ENCODE results near the gene HCK.

HCK gene

GRCh38 chr20:32072168-32072750 lies 20.2 kb downstream of the HCK start:
- TF ChIP-seq CTCF (IDR thresholded peaks at IDR 0.05; ENCODE audit: borderline replicate concordance, control extremely low read depth, extremely low read depth, insufficient read depth, missing control alignments) = no peak
- in situ Hi-C loops (cut with MboI; ENCODE audit: low sequenced_read_pairs, unreplicated experiment) = no loop called here
- no peak for DNase-seq (ENCODE audit: low spot score)

GRCh38 chr20:32075534-32075933 lies 23.5 kb downstream of the HCK start:
- DNase-seq (ENCODE audit: low spot score) = no peak
- in situ Hi-C loops (cut with MboI; ENCODE audit: low sequenced_read_pairs, unreplicated experiment) = no loop called here
- no peak for TF ChIP-seq CTCF (IDR thresholded peaks at IDR 0.05; ENCODE audit: borderline replicate concordance, control extremely low read depth, extremely low read depth, insufficient read depth, missing control alignments)

DNA sequence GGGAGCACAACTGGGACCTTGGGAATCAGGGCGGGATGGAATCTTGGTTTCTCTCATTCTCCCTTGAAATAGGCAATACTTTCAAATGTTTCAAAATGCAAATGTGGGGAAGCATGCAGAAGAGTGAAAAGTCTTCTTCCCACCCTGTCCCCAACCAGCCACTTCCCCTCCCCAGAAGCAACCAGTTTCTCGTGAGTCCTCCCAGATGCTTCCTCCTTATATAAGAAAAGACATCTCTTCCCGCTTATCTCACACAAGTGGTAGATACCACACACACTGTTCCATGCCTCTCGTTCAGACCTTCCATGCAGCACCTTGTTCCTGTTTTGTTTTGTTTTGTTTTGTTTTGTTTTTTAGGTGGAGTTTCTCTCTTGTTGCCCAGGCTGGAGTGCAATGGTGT lies 25.1 kb downstream of the HCK start:
- in situ Hi-C loops (cut with MboI; ENCODE audit: low sequenced_read_pairs, unreplicated experiment) = no loop called here
- TF ChIP-seq CTCF (IDR thresholded peaks at IDR 0.05; ENCODE audit: borderline replicate concordance, control extremely low read depth, extremely low read depth, insufficient read depth, missing control alignments) = no peak
- no peak for DNase-seq (ENCODE audit: low spot score)

DNA sequence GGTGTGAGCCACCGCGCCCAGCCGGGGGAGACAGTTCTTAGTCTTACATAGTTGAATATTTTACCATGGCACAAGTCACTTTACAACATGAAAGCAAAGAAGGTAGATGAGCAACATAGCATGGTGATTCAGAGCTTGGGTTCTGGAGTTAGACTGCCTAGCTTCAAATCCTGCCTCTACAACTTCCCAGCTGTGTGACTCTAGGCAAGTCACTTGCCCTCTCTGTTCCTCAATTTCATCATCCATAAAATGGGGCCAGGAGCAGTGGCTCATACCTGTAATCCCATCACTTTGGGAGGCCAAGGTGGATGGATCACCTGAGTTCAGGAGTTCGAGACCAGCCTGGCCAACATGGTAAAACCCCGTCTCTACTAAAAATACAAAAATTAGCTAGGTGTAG lies 26.3 kb downstream of the HCK start:
- TF ChIP-seq CTCF (IDR thresholded peaks at IDR 0.05; ENCODE audit: borderline replicate concordance, control extremely low read depth, extremely low read depth, insufficient read depth, missing control alignments) = no peak
- no peak for DNase-seq (ENCODE audit: low spot score)
- in situ Hi-C loops (cut with MboI; ENCODE audit: low sequenced_read_pairs, unreplicated experiment) = no loop called here

DNA sequence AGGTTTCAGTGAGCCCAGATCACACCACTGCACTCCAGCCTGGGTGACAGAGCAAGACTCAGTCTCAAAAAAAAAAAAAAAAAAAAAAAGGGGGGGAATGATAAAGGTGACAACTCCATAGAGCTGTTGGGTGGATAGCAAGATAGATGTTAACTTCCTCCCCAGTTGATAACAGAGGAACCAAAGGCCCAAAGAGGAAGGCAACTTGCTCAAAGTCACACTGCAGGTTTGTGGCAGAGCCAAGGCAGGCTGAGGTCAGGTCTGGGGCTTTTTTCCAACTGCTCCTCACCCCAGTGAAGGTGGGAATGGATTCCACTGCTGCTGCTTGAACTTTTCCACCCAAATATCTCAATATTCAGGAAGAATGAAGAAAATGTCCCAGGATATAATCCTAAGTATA lies 26.7 kb downstream of the HCK start:
- DNase-seq (ENCODE audit: low spot score) = no peak
- no peak for TF ChIP-seq CTCF (IDR thresholded peaks at IDR 0.05; ENCODE audit: borderline replicate concordance, control extremely low read depth, extremely low read depth, insufficient read depth, missing control alignments)
- in situ Hi-C loops (cut with MboI; ENCODE audit: low sequenced_read_pairs, unreplicated experiment) = no loop called here

GRCh38 chr20:32079655-32080109 lies 27.6 kb downstream of the HCK start:
- DNase-seq (ENCODE audit: low spot score) = no peak
- no peak for TF ChIP-seq CTCF (IDR thresholded peaks at IDR 0.05; ENCODE audit: borderline replicate concordance, control extremely low read depth, extremely low read depth, insufficient read depth, missing control alignments)
- in situ Hi-C loops (cut with MboI; ENCODE audit: low sequenced_read_pairs, unreplicated experiment) = no loop called here

Data from GM13976 (cell line).